Muscle layer of duodenum (tissue), 2 donors: ENCODE results near the gene DNM2.

ENCODE experiments used
- H3K27ac ChIP-seq: one replicate; pipeline ENCODE4 v1.7.0; 2013; ENCODE audit warnings: mild to moderate bottlenecking, low read length
- H3K27me3 ChIP-seq: one replicate; pipeline ENCODE4 v1.7.0; 2013; ENCODE audit warnings: low read depth, mild to moderate bottlenecking, control low read depth, low read length
- H3K36me3 ChIP-seq, 2 donors: one replicate each; pipeline ENCODE4 v1.7.0; 2013; ENCODE audit warnings: low read length in 2 of 2, control low read depth in 1 of 2, mild to moderate bottlenecking in 1 of 2; ENCODE audit not compliant: insufficient read depth in 2 of 2, control insufficient read depth in 1 of 2
- H3K4me1 ChIP-seq, 2 donors: one replicate each; pipeline ENCODE4 v1.7.0; 2013; ENCODE audit warnings: low read length in 2 of 2, mild to moderate bottlenecking in 2 of 2, control low read depth in 1 of 2, moderate library complexity in 1 of 2; ENCODE audit not compliant: insufficient read depth in 2 of 2, control insufficient read depth in 1 of 2
- H3K4me3 ChIP-seq, 2 donors: one replicate each; pipeline ENCODE4 v1.7.0; 2013; ENCODE audit warnings: low read length in 2 of 2, low read depth in 1 of 2, mild to moderate bottlenecking in 1 of 2
- H3K9me3 ChIP-seq, 2 donors: one replicate each; pipeline ENCODE4 v1.7.0; 2013; ENCODE audit warnings: low read length in 2 of 2, control low read depth in 1 of 2, mild to moderate bottlenecking in 1 of 2; ENCODE audit not compliant: control insufficient read depth in 1 of 2
- donor health status: healthy.

DNM2 gene

GRCh38 chr19:10878253-10878652 lies 160.4 kb downstream of the DNM2 start:
- no peaks in the 10 kb centered on the region for H3K9me3 ChIP-seq
- H3K4me1 ChIP-seq = peaks cover 5 to 18% of the 10 kb centered on the region in 2 donors
- H3K36me3 ChIP-seq = no peaks in the 10 kb centered on the region
- no peak overlapping the region for H3K4me3 ChIP-seq
- H3K27ac ChIP-seq = peak overlapping the region; percentile 13
- no peaks in the 10 kb centered on the region for H3K27me3 ChIP-seq
